GM12891 (cell line): ENCODE results near the gene CIAO3.

ENCODE experiments used
- POLR2AphosphoS5 ChIP-seq: IDR thresholded peaks from 2 replicates; pipeline ENCODE4 v1.6.1; 2011; ENCODE audit warnings: low read depth, low read length, control low read depth
- TAF1 ChIP-seq: IDR thresholded peaks from 2 replicates; pipeline ENCODE4 v1.6.1; 2011; ENCODE audit warnings: low read depth, low read length, control low read depth

DNA sequence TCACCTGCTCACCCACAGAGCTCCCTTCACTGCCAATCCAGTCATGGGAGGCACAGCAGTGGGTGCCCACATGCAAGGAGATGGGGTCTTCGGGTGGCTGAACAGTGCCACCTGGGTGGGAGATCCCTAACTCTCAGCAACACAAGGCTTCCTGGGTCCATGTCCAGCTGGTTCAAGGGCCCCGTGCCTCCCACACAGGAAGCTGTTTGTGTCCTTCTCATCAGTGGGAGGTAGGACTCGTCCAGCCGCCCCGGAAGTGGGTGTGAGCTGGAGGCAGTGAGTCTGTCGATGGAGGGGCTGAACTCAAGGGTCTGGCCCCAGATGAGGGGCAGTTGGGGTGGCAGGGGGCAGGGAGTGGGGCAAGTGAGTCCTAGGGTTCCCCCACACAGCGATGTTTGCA lies 36.8 kb downstream of the CIAO3 start:
- TF ChIP-seq TAF1 (no peak), POLR2AphosphoS5 (no peak)
